Kidney epithelial cell (primary cell): ENCODE data around the gene RFPL2. TPM values are rescaled to one million over a fixed set of nuclear protein-coding genes. Genes with fewer than 3 reads are reported as not detected.
"Not testable (repeated sequence)": the region's sequence is repeated elsewhere in the genome, so short reads cannot be mapped to it uniquely, and the experiment has no call there.

Source experiments
- DNase-seq: peaks from one replicate; pipeline ENCODE4 v3.0.0-alpha.2; 2010; ENCODE audit warnings: low read depth
- H3K27me3 ChIP-seq: 2 replicates; pipeline ENCODE4 v1.6.0; 2011; ENCODE audit warnings: low read length; ENCODE audit not compliant: control insufficient read depth, insufficient read depth
- H3K36me3 ChIP-seq: 2 replicates; pipeline ENCODE4 v1.5.1; 2011; ENCODE audit warnings: low read length; ENCODE audit not compliant: control insufficient read depth, insufficient read depth
- H3K4me3 ChIP-seq: 2 replicates; pipeline ENCODE4 v1.5.1; 2011; ENCODE audit warnings: low read depth, mild to moderate bottlenecking, control low read depth, low read length
- CTCF ChIP-seq: IDR thresholded peaks from 2 replicates; pipeline ENCODE4 v1.5.1; 2011; ENCODE audit warnings: mild to moderate bottlenecking, moderate library complexity, low read length, control low read depth, inconsistent platforms; ENCODE audit not compliant: insufficient read depth, poor library complexity, severe bottlenecking
- total RNA-seq: library from RNA; depleted of rRNA; stranded (reverse); fragments of >200 nt; gene quantifications from 2 replicates; pipeline ENCODE4 v1.2.3, GENCODE V29; 2015

RFPL2 gene
- total RNA-seq, 1 donor from 2014 or later, result not detected

- H3K27me3 ChIP-seq, result peaks cover 29% of the 10 kb centered on the region
- TF ChIP-seq CTCF, result no peak
These were observed 4.9 kb downstream of the RFPL2 start for GRCh38 chr22:32199961-32200360.

GRCh38 chr22:32199341-32199740 lies 5.5 kb downstream of the RFPL2 start:
- peaks cover 25% of the 10 kb centered on the region for H3K27me3 ChIP-seq

More at GRCh38 chr22:32199961-32200360, 4.9 kb downstream of the RFPL2 start:
- H3K4me3 ChIP-seq, result no peak overlapping the region
- H3K36me3 ChIP-seq, result no peaks in the 10 kb centered on the region
- no peak for DNase-seq

DNA sequence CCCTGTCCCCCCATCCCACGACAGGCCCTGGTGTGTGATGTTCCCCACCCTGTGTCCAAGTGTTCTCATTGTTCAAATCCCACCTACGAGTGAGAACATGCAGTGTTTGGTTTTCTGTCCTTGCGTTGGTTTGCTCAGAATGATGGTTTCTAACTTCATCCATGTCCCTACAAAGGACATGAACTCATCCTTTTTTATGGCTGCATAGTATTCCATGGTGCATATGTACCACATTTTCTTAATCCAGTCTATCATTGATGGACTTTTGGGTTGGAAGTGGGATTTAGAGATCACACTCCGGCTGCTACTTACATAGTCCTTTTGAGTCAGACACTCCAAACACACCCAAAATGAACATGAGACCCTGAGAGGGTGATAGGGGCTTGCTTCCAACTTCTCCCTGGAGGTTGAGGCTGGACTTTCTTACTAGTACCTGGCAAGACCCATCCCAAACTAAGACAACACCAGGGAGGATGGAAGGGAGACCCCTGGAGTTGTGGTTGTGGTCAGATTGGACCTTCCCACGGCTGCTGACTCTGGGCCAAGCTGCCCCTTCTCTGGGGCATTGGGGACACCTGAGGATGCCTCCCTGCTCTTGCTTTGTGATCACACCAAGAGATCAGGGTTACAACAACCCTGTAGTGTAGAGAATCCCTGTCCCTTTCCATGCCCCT lies 7.2 kb downstream of the RFPL2 start:
- DNase-seq, H3K36me3 ChIP-seq, H3K27me3 ChIP-seq, H3K4me3 ChIP-seq: not testable (repeated sequence)

More at GRCh38 chr22:32199341-32199740, 5.5 kb downstream of the RFPL2 start:
- TF ChIP-seq CTCF, result no peak
- H3K36me3 ChIP-seq, result no peaks in the 10 kb centered on the region
- H3K4me3 ChIP-seq, result no peak overlapping the region
- DNase-seq, result no peak

- H3K4me3 ChIP-seq, DNase-seq, H3K36me3 ChIP-seq, H3K27me3 ChIP-seq: not testable (repeated sequence)
These were observed 9.0 kb downstream of the RFPL2 start for GRCh38 chr22:32195900-32196299.

DNA sequence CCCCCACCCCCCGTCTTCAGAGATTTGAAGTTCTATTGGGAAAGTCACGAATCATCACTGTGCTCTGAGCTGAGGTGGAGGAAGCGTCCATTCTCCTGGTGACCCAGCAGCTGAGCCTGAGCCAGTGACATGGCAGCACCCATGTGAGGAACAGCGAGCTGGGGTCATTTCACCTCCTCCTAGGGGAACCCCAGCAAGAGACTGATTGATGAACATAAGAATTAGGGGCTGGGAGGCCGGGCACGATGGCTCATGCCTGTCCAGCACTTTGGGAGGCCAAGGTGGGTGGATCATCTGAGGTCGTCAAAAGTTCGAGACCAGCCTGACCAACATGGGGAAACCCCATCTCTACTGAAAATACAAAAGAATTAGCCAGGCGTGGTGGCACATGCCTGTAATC lies 11.5 kb downstream of the RFPL2 start:
- not testable (repeated sequence) for H3K27me3 ChIP-seq, H3K36me3 ChIP-seq, DNase-seq, H3K4me3 ChIP-seq

DNA sequence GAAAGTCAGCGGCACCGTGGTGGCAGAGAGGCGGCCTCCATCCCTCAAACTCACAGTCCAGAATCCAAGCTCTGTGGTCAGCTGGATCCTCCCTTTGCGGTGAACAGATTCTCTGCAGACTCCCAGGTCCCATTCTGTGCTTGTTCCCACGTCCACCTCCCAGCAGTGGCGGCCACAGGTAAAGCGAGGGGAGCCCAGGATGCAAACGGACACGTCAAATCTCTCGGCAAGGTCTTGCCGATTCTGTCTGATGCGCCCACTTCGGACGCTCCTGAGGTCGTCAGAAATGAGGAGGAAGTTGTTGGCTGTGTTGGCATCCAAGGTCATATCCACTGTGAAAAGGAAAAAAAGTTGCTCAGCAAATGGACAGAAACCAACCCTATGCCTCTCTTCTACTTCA lies 13.9 kb downstream of the RFPL2 start:
- not testable (repeated sequence) for H3K4me3 ChIP-seq, H3K36me3 ChIP-seq, H3K27me3 ChIP-seq, DNase-seq

DNA sequence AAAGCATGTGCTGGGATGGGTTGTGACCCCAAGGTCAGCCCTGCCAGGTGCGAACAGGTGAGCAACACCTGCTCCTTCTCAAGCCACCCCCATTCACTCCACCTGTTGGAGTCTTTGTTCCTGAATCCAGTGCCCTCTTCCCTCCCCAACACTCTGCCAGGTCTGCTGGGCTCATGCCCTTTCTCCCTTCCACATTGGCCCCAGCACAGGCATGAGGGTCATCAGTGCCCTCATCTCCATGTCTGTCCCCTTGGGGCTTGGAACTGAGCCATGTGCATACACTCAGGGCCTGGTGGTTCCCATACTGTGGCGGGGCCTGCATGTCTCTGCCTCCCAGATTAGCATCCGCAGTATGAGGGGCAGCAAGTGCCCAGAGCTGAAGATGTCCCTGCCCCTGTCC lies 19.1 kb downstream of the RFPL2 start:
- H3K27me3 ChIP-seq, result no peaks in the 10 kb centered on the region
- TF ChIP-seq CTCF, result no peak
- H3K36me3 ChIP-seq, result no peaks in the 10 kb centered on the region
- no peak for DNase-seq
- no peak overlapping the region for H3K4me3 ChIP-seq

GRCh38 chr22:32183625-32184024 lies 21.2 kb downstream of the RFPL2 start:
- Histone ChIP-seq H3K36me3 (no peaks in the 10 kb centered on the region), H3K4me3 (no peak overlapping the region), H3K27me3 (no peaks in the 10 kb centered on the region)
- TF ChIP-seq CTCF, result no peak
- no peak for DNase-seq
